Stimulated activated CD4-positive, alpha-beta T cell treated with anti-CD3 and anti-CD28 coated beads, Interleukin-1b, Interleukin-23, amount 100 ng/mL, for 1 hour (primary cell): ENCODE data around the gene RPS18.
A peak's percentile ranks its signal among the peaks of the same experiment; 100 is the strongest.
"Not testable (repeated sequence)": the region's sequence is repeated elsewhere in the genome, so short reads cannot be mapped to it uniquely, and the experiment has no call there.

Experiments
- DNase-seq, 2 donors: peaks; one replicate each; pipeline ENCODE4 v3.0.0-alpha.2; 2020; ENCODE audit warnings: low read depth in 2 of 2

The RPS18 gene

DNA sequence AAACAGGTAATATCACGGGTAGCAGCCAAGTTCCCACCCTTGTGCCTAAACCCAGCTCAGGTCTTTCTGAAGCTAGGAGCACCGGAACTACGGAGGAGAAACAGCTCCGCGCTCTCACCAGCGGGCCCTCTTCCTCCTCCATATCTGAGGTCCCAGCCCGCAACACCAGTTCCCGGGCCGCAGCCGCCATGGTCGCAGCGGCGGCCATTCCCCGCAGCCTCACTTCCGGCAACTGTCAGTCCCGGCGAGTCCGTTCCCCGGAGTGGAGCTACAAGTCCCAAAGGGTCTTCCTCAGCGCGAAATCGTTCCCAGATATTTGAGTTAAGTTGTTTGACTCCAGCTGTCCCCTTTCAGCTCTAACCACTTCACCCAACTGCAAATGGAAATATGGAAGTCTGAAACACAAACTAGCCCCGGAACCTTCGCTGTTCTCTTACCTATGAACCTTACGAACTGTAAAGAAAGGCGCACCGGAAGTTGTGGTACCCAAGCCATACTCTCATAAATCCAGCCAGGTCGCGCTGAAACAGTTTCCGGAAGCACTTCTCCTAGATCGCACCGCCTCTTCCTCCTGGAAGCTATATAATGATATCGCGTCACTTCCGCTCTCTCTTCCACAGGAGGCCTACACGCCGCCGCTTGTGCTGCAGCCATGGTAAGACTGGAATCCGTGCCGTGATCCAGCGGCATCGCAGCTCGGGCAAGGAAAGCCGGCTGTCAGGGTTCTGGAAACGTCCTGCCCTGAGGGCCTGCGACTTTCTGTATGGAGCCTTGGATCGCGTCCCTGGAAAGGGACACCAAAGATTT, at the start of gene RPS18, which contains the start of gene VPS52:
Gene RPS18, plus strand, starts transcription at position 608 of the 807 bp plus-strand sequence. Its CDS starts 45 bp downstream, at position 653.
Gene VPS52, minus strand, starts transcription at position 409 of the 807 bp plus-strand sequence. Its CDS starts 201 bp downstream, at position 208.
- peak; percentile 72 to 86 for DNase-seq

DNA sequence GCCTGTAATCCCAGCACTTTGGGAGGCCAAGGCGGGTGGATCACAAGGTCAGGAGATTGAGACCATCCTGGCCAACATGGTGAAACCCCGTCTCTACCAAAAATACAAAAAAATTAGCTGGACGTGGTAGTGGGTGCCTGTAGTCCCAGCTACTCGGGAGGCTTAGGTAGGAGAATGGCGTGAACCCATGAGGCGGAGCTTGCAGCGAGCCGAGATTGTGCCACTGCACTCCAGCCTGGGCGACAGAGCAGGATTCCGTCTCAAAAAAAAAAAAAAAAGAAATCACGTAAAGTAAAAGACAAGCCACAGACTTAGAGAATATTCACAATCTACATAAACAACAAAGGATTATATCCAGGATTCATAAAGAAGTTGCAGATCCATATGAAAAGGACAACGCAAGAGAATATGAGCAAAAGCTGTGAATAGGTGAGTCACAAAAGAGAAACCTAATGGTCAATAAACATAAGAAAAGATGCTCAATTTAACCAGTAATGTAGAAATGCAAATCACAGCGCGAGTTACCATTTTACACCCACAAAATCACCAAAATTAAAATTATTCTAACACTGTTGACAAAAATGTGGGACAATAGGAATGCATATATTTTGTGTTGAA, 45.3 kb upstream of the RPS18 start:
- DNase-seq = not testable (repeated sequence)

GRCh38 chr6:33235221-33235634, 36.6 kb upstream of the RPS18 start:
- DNase-seq = no peak

DNA sequence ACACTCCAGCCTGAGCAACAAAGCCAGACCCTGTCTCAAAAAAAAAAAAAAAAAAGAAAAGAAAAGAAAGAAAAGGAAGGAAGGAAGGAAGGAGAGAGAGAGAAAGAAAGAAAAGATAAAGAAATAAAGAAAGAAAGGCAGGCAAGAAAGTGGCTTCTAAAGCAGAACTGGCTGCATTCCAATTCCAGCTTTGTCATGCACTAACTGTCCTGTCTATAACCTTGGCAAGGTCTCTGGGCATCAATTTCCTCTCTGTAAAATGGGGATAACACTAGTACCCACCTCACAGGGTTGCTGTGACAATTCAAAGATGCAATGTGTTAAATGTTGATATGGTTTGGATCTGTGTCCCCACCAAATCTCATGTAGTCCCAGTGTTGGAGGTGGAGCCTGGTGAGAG, 35.5 kb upstream of the RPS18 start:
- DNase-seq = no peak

DNA sequence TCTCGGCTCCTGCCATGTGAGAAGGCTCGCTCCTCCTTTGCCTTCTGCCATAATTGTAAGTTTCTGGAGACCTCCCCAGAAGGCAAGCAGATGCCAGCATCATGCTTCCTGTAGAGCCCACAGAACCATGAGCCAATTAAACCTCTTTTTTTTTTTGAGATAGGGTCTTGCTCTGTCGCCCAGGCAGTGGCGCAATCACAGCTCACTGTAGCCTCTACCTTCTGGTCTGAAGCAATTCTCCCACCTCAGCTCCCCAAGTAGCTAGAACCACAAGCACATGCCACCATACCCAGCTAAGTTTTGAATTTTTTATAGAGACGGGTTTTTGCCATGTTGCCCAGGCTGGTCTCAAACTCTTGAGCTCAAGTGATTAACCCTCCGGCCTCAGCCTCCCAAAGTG, 35.0 kb upstream of the RPS18 start:
- DNase-seq = no peak

DNA sequence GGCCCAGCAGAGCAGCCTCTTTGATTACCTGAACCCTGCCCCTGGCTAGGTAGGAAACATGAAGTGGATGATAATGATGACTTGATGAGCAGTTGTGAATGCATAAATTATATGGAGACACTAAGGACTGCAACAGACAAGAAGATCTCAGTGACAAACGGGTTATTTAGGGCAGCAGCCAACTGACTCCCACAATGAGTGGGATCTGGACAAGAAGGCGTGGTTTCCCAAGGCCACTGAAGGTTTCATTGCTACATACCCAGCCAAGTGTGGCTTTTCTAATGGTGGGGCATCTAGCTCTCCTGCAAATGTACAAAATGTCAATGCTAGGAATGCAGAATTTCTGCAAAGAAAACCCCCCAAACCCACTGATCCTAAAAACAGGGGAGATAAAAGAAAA, 34.1 kb upstream of the RPS18 start:
- no peak for DNase-seq

- DNase-seq = no peak
Observed at GRCh38 chr6:33241968-33242367, 29.9 kb upstream of the RPS18 start.

GRCh38 chr6:33243476-33243875, 28.4 kb upstream of the RPS18 start:
- DNase-seq = no peak

DNA sequence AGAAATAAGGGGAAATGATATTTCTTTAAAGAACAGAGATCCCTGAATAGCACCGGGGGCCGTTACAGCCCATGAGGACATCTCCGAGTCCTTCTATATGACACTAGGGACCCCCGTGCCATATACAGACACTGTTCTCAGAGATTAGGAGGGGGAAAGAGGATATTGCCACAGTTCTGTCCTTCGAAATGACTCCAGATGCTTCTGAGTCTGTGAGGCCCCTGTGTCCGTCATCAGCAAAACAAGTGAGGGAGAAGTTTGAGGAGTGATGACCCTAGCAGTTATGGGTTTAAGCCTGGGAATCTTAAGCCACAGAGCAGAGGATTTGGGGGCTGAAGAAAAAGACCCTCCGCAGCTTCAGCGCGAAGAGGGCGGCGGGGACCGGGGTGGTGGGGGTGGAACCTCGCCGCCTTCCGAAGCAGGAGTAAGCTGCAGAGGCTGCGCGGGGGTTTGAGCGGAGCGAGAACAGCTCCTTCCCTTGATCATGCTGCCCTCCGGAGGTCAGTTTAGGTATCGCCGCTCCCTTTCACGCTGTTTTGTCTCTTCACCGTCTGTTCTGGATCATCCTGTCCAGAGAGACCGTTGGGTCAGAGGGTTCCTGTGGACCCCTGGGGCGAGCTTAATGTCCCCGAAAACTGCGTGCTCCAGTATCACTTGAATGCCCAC, 23.8 kb upstream of the RPS18 start:
- peak; percentile 71 to 93 for DNase-seq

DNA sequence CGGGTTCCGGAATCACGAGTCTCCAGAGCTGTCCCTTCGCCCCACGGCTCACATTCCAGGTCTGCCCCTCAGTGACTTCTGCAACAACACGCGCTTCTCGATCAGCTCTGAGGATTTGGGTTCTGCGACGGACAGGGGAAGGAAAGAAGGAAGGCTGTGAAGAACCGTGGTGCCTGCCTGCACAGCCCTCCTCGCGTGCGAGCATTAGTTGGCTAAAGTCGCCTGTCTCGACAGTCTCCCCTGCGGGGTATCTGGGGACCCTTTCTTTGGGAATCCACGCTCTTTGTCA, 23.3 kb upstream of the RPS18 start:
- no peak for DNase-seq

GRCh38 chr6:33248932-33249731, 22.7 kb upstream of the RPS18 start:
- peak; percentile 86 to 89 for DNase-seq

DNA sequence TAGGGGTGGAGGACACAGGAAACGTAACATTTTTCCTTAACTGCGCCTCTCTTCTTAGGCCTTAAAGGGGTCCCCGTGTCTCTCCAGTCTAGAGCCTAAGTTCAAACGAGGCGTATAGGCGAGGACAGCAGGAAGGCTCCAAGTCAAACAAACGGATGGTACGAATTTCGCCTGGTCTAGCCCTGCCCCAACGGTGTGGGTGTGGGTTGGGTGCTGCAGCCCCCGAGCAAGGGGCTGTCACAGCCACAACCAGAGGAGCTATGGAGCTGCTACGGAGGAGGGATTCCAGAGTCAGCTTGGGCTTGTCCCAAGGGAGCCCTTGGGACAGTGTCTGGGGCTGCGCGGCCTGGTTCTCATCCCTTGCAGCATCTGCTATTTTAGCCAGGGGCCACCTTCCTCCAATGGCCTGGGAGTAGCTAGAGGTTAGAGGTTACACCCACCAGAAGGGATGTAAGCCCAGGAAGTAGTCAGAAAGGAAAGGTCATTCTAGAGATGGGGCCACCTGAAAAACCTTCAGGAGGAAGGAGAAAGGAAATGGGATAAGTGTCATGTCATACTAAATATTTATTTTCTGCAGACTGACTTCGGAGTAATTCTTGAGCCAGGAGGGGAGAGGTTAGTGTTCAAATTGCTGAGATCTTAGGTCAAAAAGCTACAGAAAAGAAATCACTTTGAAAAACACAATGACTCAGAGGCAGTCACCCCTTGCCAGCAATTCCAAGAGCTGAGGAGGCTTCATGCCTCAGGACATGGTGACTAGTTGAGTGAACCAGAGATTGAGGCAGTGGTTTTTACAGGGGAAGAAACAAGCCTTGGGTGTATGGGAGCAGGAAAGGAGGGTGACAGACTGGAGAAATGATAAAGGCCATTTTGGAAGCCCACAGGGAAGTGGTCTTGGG, 21.9 kb upstream of the RPS18 start:
- no peak for DNase-seq

DNA sequence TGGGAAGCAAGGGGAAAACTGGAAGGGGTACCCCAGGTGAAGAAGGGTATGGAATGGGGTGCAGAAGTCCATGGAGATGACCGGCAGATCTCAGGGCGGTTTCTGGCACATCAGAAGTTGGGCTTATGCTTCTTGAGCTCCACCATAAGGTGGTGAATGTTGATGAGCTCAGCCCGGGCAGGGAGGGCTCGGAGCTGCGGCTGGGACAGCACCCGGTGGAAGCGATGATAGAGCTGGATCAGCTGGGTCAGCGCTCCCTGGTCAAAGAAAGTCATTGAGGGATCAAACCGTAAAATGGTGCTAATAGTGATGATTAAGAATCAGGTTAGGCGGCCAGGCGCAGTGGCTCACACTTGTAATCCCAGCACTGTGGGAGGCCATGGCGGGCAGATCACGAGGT, 21.1 kb upstream of the RPS18 start:
- no peak for DNase-seq

- no peak for DNase-seq
Observed at GRCh38 chr6:33251395-33252012, 20.4 kb upstream of the RPS18 start.

DNA sequence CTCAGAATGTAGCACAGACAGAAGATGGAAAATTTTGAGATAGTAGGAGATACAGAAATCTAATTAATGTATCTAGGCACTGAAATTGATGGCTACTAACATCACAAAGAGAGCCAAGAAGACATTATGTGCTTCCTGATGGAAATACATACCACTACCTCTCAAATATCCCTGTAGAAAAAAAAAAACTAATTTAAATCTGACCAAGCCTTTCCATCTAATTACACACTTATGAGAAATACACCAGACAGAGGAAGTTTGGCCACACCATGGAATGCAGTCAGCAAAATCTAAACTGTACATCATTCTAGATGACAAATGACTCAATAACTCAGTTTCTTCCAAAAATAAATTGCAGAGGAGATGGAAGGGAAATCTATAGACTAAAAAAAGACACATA, 19.1 kb upstream of the RPS18 start:
- DNase-seq = no peak

DNA sequence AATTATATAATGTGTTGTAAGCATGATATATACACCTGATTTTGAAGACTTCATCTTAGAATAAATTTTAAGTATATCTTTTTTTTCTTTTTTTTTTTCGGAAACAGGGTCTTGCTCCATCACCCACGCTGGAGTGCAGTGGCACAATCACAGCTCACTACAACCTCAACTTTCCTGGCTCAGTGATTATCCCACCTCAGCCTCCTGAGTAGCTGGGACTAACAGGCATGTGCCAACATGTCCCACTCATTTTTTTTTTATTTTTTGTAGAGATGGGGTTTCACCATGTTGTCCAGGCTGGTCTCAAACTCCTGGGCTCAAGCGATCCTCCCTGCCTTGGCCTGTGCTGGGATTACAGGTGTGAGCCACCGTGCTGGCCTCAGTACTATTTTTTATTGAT, 17.3 kb upstream of the RPS18 start:
- DNase-seq = no peak

DNA sequence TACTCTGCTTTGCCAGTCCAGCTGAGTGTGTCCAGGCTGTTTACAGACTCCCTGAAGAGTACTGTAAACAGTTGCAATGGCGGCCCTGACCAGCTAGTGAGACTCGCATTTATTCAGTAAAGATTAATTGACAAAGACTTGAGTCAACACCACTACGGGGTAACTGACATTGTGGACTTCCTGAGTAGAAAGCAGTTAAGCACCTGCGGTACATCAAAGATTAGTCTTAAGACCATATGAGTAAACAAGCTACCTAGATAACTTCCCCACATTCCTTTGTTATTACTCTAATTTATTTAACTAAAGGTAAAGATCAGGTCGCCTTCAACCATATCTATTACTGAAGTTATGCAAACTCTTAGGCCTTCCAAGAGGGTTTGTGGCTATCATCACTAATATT, 12.8 kb upstream of the RPS18 start:
- no peak for DNase-seq

- DNase-seq = not testable (repeated sequence)
Observed at GRCh38 chr6:33262490-33262889, 9.4 kb upstream of the RPS18 start.

DNA sequence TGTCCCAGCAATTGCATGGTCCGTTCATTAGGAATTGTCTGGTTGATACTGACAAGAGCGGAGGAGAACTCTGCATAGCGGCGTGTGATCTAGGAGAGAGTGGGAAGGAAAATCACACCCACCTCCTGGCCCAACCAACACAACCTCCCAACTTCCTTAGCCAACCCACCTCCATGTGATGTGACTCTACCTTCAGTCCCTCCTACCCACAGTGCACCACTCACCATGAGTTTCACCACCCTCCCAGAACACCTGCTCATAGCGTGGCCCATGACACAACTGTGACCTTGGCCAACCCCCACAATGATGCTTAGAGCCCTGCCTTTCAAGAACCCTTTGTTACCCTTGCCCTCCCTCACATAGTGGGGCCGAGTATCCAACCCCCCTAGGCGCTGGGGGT, 7.9 kb upstream of the RPS18 start:
- no peak for DNase-seq

DNA sequence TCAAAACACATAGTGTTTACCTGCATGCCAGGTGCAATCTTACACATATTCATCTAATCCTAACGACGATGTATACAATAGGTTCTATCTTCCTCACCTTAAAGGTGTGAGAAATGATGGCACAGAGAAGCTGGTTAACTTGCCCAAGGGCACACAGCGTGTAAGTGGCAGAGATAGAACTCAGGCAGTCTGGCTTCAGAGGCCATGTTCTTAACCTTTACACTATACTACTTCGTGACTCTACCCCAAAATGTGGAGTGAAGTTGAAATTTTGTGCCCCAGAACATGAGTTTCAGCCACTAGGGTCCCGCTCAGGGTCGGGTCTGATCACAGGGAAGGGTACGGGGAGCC, 783 bp upstream of the RPS18 start:
- DNase-seq = no peak
